HepG2 (cell line): ENCODE data around the gene ANKRD39. TPM values are rescaled to one million over a fixed set of nuclear protein-coding genes. Genes with fewer than 3 reads are reported as not detected.

Source experiments
- ATAC-seq: fragments of 200-7000 bp; cut with Tn5 transposase; 3 replicates; pipeline ENCODE4 v1.9.1; 2020; ENCODE audit warnings: mild to moderate bottlenecking, moderate library complexity
- BruUV-seq: library from RNA; stranded (reverse); fragments of 400-500 nt; replicated peaks from 2 replicates; lab custom pipeline; 2021; lab: Mats Ljungman, UMichigan
- CTCF ChIA-PET: fragments of 300-600 bp; formaldehyde crosslinking; extraction: SDS; loops from one replicate; lab custom pipeline; 2021; ENCODE audit warnings: low total read pairs, inconsistent platforms, low intra/inter-chr PET ratio; lab: Yijun Ruan, JAX
- POLR2A ChIA-PET: fragments of 350-600 bp; sonication (Branson Sonifier 250); formaldehyde crosslinking; loops from one replicate; lab custom pipeline; 2020; ENCODE audit warnings: antibody characterized with exemption, inconsistent platforms; lab: Yijun Ruan, JAX
- DNase-seq: peaks from one replicate; pipeline ENCODE4 v3.0.0-alpha.2; 2015; ENCODE audit warnings: low spot score
- FAIRE-seq: peaks from 3 replicates; lab custom pipeline; 2011; peaks lifted over from hg19 to GRCh38; lab: Jason Lieb, UNC
- H2AFZ ChIP-seq: one replicate; pipeline ENCODE4 v1.6.1; 2011; ENCODE audit warnings: low read length, inconsistent platforms
- H3K27ac ChIP-seq: fragments of 300-600 bp; 3 replicates; pipeline ENCODE4 v1.8.0; 2011; ENCODE audit warnings: mixed run types, mild to moderate bottlenecking, mixed read lengths, low read length, inconsistent platforms; ENCODE audit not compliant: insufficient read depth; ENCODE audit errors: extremely low read length
- H3K27me3 ChIP-seq, 2 experiments: fragments of 200-600 bp in 1 of 2; 2 replicates in 1 of 2; 3 replicates in 1 of 2; pipeline versions ENCODE4 v1.6.0 to v1.8.0; 2011; ENCODE audit warnings: low read length in 2 of 2, mild to moderate bottlenecking in 2 of 2, moderate library complexity in 2 of 2, inconsistent platforms in 1 of 2; ENCODE audit not compliant: insufficient read depth in 2 of 2, control insufficient read depth in 1 of 2
- H3K36me3 ChIP-seq, 2 experiments: fragments of 200-600 bp in 1 of 2; replicated peaks in 1 of 2; 2 replicates in 1 of 2; 3 replicates in 1 of 2; pipeline versions ENCODE4 v1.5.1 to v1.8.0; 2011; ENCODE audit warnings: low read length in 2 of 2, inconsistent platforms in 1 of 2; ENCODE audit not compliant: insufficient read depth in 2 of 2, control insufficient read depth in 1 of 2
- H3K4me1 ChIP-seq: 2 replicates; pipeline ENCODE4 v1.5.1; 2012; ENCODE audit warnings: low read length, inconsistent platforms; ENCODE audit not compliant: insufficient read depth
- H3K4me2 ChIP-seq: 2 replicates; pipeline ENCODE4 v1.6.0; 2011; ENCODE audit warnings: low read depth, low read length, inconsistent platforms
- H3K4me3 ChIP-seq, 3 experiments: fragments of 200-600 bp in 1 of 3; sonication (generic), shearing (Covaris generic) in 1 of 3; replicated peaks in 1 of 3; 2 replicates each; pipeline ENCODE4 v1.5.1; 2011 to 2016; ENCODE audit warnings: low read length in 3 of 3, inconsistent platforms in 2 of 3, low read depth in 2 of 3, mild to moderate bottlenecking in 2 of 3, control low read depth in 1 of 3, mixed read lengths in 1 of 3; ENCODE audit not compliant: insufficient read depth in 1 of 3
- H3K79me2 ChIP-seq: one replicate; pipeline ENCODE4 v1.6.1; 2011; ENCODE audit warnings: low read length, inconsistent platforms; ENCODE audit not compliant: insufficient read depth
- H3K9ac ChIP-seq: 2 replicates; pipeline ENCODE4 v1.6.0; 2011; ENCODE audit warnings: mild to moderate bottlenecking, low read depth, low read length, inconsistent platforms; ENCODE audit not compliant: insufficient read depth
- H3K9me3 ChIP-seq: 2 replicates; pipeline ENCODE4 v1.5.1; 2012; ENCODE audit warnings: mild to moderate bottlenecking, low read length
- H4K20me1 ChIP-seq: 2 replicates; pipeline ENCODE4 v1.6.0; 2011; ENCODE audit warnings: inconsistent platforms, mild to moderate bottlenecking, low read length, moderate library complexity; ENCODE audit not compliant: insufficient read depth
- CCDC6 ChIP-seq: sonication (generic); formaldehyde crosslinking; IDR thresholded peaks from 2 replicates; pipeline ENCODE4 v1.8.1; 2022; ENCODE audit warnings: mild to moderate bottlenecking, missing genetic modification reagents, moderate library complexity
- HNRNPL ChIP-seq: fragments of 200-400 bp; formaldehyde crosslinking; IDR thresholded peaks from 2 replicates; pipeline ENCODE4 v1.6.1; 2017; ENCODE audit warnings: mild to moderate bottlenecking, low read depth, low read length
- NPAS2 ChIP-seq: sonication (generic); formaldehyde crosslinking; IDR thresholded peaks from 2 replicates; pipeline ENCODE4 v1.8.0; 2022; ENCODE audit warnings: mild to moderate bottlenecking, missing genetic modification reagents, borderline replicate concordance
- PRPF4 ChIP-seq: fragments of 200-400 bp; formaldehyde crosslinking; IDR thresholded peaks from 2 replicates; pipeline ENCODE4 v1.6.1; 2016; ENCODE audit warnings: low read length, low read depth; ENCODE audit not compliant: poor library complexity, severe bottlenecking
- SOX13 ChIP-seq, 3 experiments: fragments of 450-650 bp in 1 of 3; sonication (generic) in 1 of 3; formaldehyde crosslinking in 1 of 3; IDR thresholded peaks in 2 of 3; conservative IDR thresholded peaks in 1 of 3; 2 replicates each; pipeline versions ENCODE4 v1.5.0 to v1.6.1; 2016 to 2020; ENCODE audit warnings: antibody characterized with exemption in 1 of 3, mild to moderate bottlenecking in 1 of 3, missing compliant biosample characterization in 1 of 3, missing genetic modification reagents in 1 of 3, moderate library complexity in 1 of 3
- TFE3 ChIP-seq: IDR thresholded peaks from 2 replicates; pipeline ENCODE4 v1.6.1; 2016
- ZNF121 ChIP-seq: sonication (generic); formaldehyde crosslinking; IDR thresholded peaks from 2 replicates; pipeline ENCODE4 v1.5.0; 2020; ENCODE audit warnings: mild to moderate bottlenecking, missing genetic modification reagents
- ZNF891 ChIP-seq: sonication (generic); formaldehyde crosslinking; IDR thresholded peaks from 2 replicates; pipeline ENCODE4 v1.5.0; 2020; ENCODE audit warnings: mild to moderate bottlenecking, missing genetic modification reagents
- WGBS: methylation state at CpG from one replicate; pipeline ENCODE4 v1.1.6; 2017; ENCODE audit warnings: low lambda C conversion rate; 5-methylcytosine and 5-hydroxymethylcytosine counted together
- in situ Hi-C: cut with HindIII; loops from 2 replicates; pipeline ENCODE4 v1.10.0; 2017; ENCODE audit warnings: low pct_unique_long_range_greater_than_20kb; ENCODE audit not compliant: extremely low pct_ligation_motif_present
- intact Hi-C: fragments of 100-400 bp; cut with micrococcal nuclease; formaldehyde crosslinking; loops from one replicate; pipeline ENCODE4 v1.10.0; 2022; ENCODE audit not compliant: unreplicated experiment
- polyA plus RNA-seq, 8 experiments: library from polyadenylated mRNA; depleted of rRNA in 3 of 8; stranded (reverse) in 7 of 8; unstranded in 1 of 8; fragments of >200 nt; fragmentation: Illumina TruSeq in 4 of 8; extraction: Trizol in 4 of 8; gene quantifications; 2 replicates each; pipeline versions ENCODE4 v1.2.1 to v1.2.3, GENCODE V29; 2011 to 2016; ENCODE audit warnings: low read depth in 4 of 8, missing spikeins in 1 of 8, mixed read lengths in 1 of 8; ENCODE audit not compliant: insufficient read depth in 1 of 8
- total RNA-seq, 5 experiments: library from RNA; depleted of rRNA; stranded (reverse); fragments of >200 nt; fragmentation: Illumina TruSeq; extraction: Trizol; gene quantifications; 2 replicates each; pipeline ENCODE4 v1.2.3, GENCODE V29; 2016; ENCODE audit warnings: low read depth in 1 of 5

Gene ANKRD39
- total and polyA plus RNA-seq, 2 of the 13 experiments (the other 11 are each of a cell fraction or from before 2014, with no cell fraction given) = 23.2 to 24.8 TPM

GRCh38 chr2:96853321-96853720, 4.5 kb downstream of the ANKRD39 start:
- H3K79me2 ChIP-seq = peaks cover 19% of the 10 kb centered on the region
- no peaks in the 10 kb centered on the region for H3K9me3 ChIP-seq
- ATAC-seq (no peak), FAIRE-seq (no peak), DNase-seq (no peak)
- no TSS peak for BruUV-seq
- in situ Hi-C loops (no loop called here), intact Hi-C loops (no loop called here)
- H3K4me2 ChIP-seq = no peak overlapping the region
- no peak for TF ChIP-seq CCDC6 (CRISPR knock-in tag)
- no peak for TF ChIP-seq SOX13 (IDR thresholded peaks at IDR 0.05)
- no peak for TF ChIP-seq SOX13 (CRISPR knock-in tag; conservative IDR thresholded peaks at IDR 0.05 in 1 of 2, IDR thresholded peaks at IDR 0.05 in 1 of 2)
- 0 out of 2 replicates have a peak, but pooled peaks have one; percentile 25 for TF ChIP-seq HNRNPL
- TF ChIP-seq ZNF891 = no peak
- no peak for TF ChIP-seq NPAS2
- TF ChIP-seq PRPF4 = no peak
- peaks cover 38% of the 10 kb centered on the region for H3K4me1 ChIP-seq
- H3K36me3 ChIP-seq = peaks cover 10 to 40% of the 10 kb centered on the region in 2 experiments
- H3K27ac ChIP-seq = no peak overlapping the region
- H3K27me3 ChIP-seq = no peaks in the 10 kb centered on the region; a peak in 1 of 5 replicates
- whole genome bisulfite sequencing = 98% methylated on average over 15 of the region's 15 CpGs
- POLR2A ChIA-PET = no interaction called here
- H3K9ac ChIP-seq = no peak overlapping the region
- CTCF ChIA-PET = no interaction called here
- H3K4me3 ChIP-seq = no peak overlapping the region
- H2AFZ ChIP-seq = no peak overlapping the region
- no peaks in the 10 kb centered on the region for H4K20me1 ChIP-seq

DNA sequence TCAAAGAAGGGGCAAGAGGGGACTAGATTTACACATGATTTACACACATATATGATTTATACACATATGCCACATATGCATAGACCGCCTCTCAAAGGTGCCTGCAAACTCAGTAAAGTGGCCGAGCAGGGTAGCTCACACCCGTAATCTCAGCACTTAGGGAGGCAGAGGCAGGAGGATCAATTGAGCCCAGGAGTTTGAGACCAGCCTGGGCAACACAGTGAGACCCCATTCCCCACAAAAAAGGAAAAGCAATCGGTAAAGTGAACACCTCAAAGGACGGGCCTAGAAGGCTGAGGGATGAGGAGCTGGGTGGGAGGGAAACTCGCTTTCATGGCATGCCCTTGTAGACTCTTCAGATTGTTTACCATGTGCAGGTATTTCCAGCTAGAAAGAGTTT, 5.1 kb downstream of the ANKRD39 start:
- intact Hi-C loops (no loop called here), in situ Hi-C loops (no loop called here)
- H3K36me3 ChIP-seq = peaks cover 12 to 41% of the 10 kb centered on the region in 2 experiments
- H3K27ac ChIP-seq = no peak overlapping the region
- H3K9ac ChIP-seq = no peak overlapping the region
- CTCF ChIA-PET = no interaction called here
- H3K79me2 ChIP-seq = peaks cover 19% of the 10 kb centered on the region
- FAIRE-seq (no peak), DNase-seq (no peak), ATAC-seq (no peak)
- peaks cover 45% of the 10 kb centered on the region for H3K4me1 ChIP-seq
- no peaks in the 10 kb centered on the region; a peak in 1 of 5 replicates for H3K27me3 ChIP-seq
- H3K9me3 ChIP-seq = no peaks in the 10 kb centered on the region
- POLR2A ChIA-PET = interaction anchor here (1.5 kb wide), 1 partner anchor 10 kb away, joined by 3 read pairs; no protein-coding TSS in a partner anchor
- no peak overlapping the region for H2AFZ ChIP-seq
- no peak overlapping the region for H3K4me2 ChIP-seq
- no peak overlapping the region for H3K4me3 ChIP-seq
- no peaks in the 10 kb centered on the region for H4K20me1 ChIP-seq
- no TSS peak for BruUV-seq
- WGBS = 95% methylated on average over 6 of the region's 6 CpGs
- TF ChIP-seq TFE3 (CRISPR knock-in tag) (no peak), ZNF121 (CRISPR knock-in tag) (peak; percentile 69)
